Vagina (tissue), 2 donors: Measurements from ENCODE around the gene AGPAT4. TPM values are rescaled to one million over a fixed set of nuclear protein-coding genes. Genes with fewer than 3 reads are reported as not detected.

ENCODE experiments used
- DNase-seq, 2 donors: peaks; one replicate each; pipeline ENCODE4 v3.0.0-alpha.2; 2017; ENCODE audit errors: extremely low spot score in 2 of 2
- H3K27ac ChIP-seq: fragments of 200-600 bp; sonication (generic); one replicate; pipeline ENCODE4 v1.5.1; 2019
- H3K27me3 ChIP-seq: fragments of 200-600 bp; sonication (generic); one replicate; pipeline ENCODE4 v1.5.1; 2019
- H3K36me3 ChIP-seq, 2 donors: fragments of 200-600 bp; sonication (generic); one replicate each; pipeline ENCODE4 v1.5.1; 2017 to 2019
- H3K4me1 ChIP-seq: fragments of 200-600 bp; sonication (generic); one replicate; pipeline ENCODE4 v1.5.1; 2019
- H3K4me3 ChIP-seq, 2 donors: fragments of 200-600 bp; sonication (generic); 1 replicate in 1 of 2; 2 replicates in 1 of 2; pipeline ENCODE4 v1.5.1; 2016 to 2019
- H3K9me3 ChIP-seq: fragments of 200-600 bp; sonication (generic); one replicate; pipeline ENCODE4 v1.5.1; 2019
- CTCF ChIP-seq, 3 experiments: fragments of 450-650 bp in 2 of 3; fragments of 200-600 bp in 1 of 3; sonication (generic) in 1 of 3; IDR thresholded peaks; one replicate each; pipeline ENCODE4 v1.5.1; 2017 to 2019; ENCODE audit warnings: antibody characterized with exemption in 3 of 3, mild to moderate bottlenecking in 2 of 3, moderate library complexity in 2 of 3
- POLR2A ChIP-seq, 2 donors: fragments of 450-650 bp; IDR thresholded peaks; one replicate each; pipeline ENCODE4 v1.6.1; 2017; ENCODE audit warnings: antibody characterized with exemption in 2 of 2, mild to moderate bottlenecking in 2 of 2, moderate library complexity in 2 of 2
- POLR2AphosphoS5 ChIP-seq, 2 donors: sonication (generic); formaldehyde crosslinking; IDR thresholded peaks; one replicate each; pipeline ENCODE4 v1.9.0; 2017; ENCODE audit warnings: antibody characterized with exemption in 2 of 2, mild to moderate bottlenecking in 2 of 2, low read depth in 1 of 2; ENCODE audit not compliant: insufficient read depth in 1 of 2
- intact Hi-C: fragments of 100-400 bp; cut with DNase I; formaldehyde crosslinking; loops from one replicate; pipeline ENCODE4 v1.15.1; 2023
- total RNA-seq: library from RNA; depleted of rRNA; stranded (reverse); fragments of >200 nt; gene quantifications from one replicate; pipeline ENCODE4 v1.2.3, GENCODE V29; 2016

The AGPAT4 gene
- total RNA-seq, 1 donor from 2014 or later = 6.9 TPM

- intact Hi-C loops = no loop called here
- DNase-seq = no peak
- no peaks in the 10 kb centered on the region for H3K9me3 ChIP-seq
- no peak overlapping the region for H3K27ac ChIP-seq
- TF ChIP-seq POLR2AphosphoS5 (IDR thresholded peaks at IDR 0.05; ENCODE audit: insufficient read depth in 1 of 2, low read depth in 1 of 2) = no peak
- H3K4me1 ChIP-seq = peaks cover 4% of the 10 kb centered on the region
- no peaks in the 10 kb centered on the region for H3K36me3 ChIP-seq
- H3K27me3 ChIP-seq = no peaks in the 10 kb centered on the region
- no peak overlapping the region for H3K4me3 ChIP-seq
Measured at GRCh38 chr6:161194374-161194773, 79.5 kb downstream of the AGPAT4 start.

GRCh38 chr6:161192636-161193411, 81.0 kb downstream of the AGPAT4 start:
- intact Hi-C loops = no loop called here
- H3K4me1 ChIP-seq = peaks cover 6% of the 10 kb centered on the region
- TF ChIP-seq POLR2AphosphoS5 (IDR thresholded peaks at IDR 0.05; ENCODE audit: insufficient read depth in 1 of 2, low read depth in 1 of 2) (no peak), CTCF (IDR thresholded peaks at IDR 0.05) (no peak), POLR2A (IDR thresholded peaks at IDR 0.05) (no peak)
- H3K9me3 ChIP-seq = no peaks in the 10 kb centered on the region
- H3K27ac ChIP-seq = no peak overlapping the region
- H3K27me3 ChIP-seq = no peaks in the 10 kb centered on the region
- H3K4me3 ChIP-seq = no peak overlapping the region
- H3K36me3 ChIP-seq = no peaks in the 10 kb centered on the region
- no peak for DNase-seq

GRCh38 chr6:161191671-161192070, 82.2 kb downstream of the AGPAT4 start:
- TF ChIP-seq POLR2AphosphoS5 (IDR thresholded peaks at IDR 0.05; ENCODE audit: insufficient read depth in 1 of 2, low read depth in 1 of 2) = no peak
- no peak for TF ChIP-seq CTCF (IDR thresholded peaks at IDR 0.05)
- TF ChIP-seq POLR2A (IDR thresholded peaks at IDR 0.05) = no peak
- no peaks in the 10 kb centered on the region for H3K27me3 ChIP-seq
- no peak overlapping the region for H3K4me3 ChIP-seq
- H3K4me1 ChIP-seq = peaks cover 6% of the 10 kb centered on the region
- no peaks in the 10 kb centered on the region for H3K9me3 ChIP-seq
- DNase-seq = no peak
- H3K27ac ChIP-seq = no peak overlapping the region
- intact Hi-C loops = no loop called here
- H3K36me3 ChIP-seq = no peaks in the 10 kb centered on the region

- no peaks in the 10 kb centered on the region for H3K9me3 ChIP-seq
- intact Hi-C loops = no loop called here
- no peak overlapping the region for H3K27ac ChIP-seq
- TF ChIP-seq CTCF (IDR thresholded peaks at IDR 0.05) (no peak), POLR2A (IDR thresholded peaks at IDR 0.05) (no peak), POLR2AphosphoS5 (IDR thresholded peaks at IDR 0.05; ENCODE audit: insufficient read depth in 1 of 2, low read depth in 1 of 2) (no peak)
- no peaks in the 10 kb centered on the region for H3K27me3 ChIP-seq
- no peaks in the 10 kb centered on the region for H3K36me3 ChIP-seq
- no peak overlapping the region for H3K4me3 ChIP-seq
- DNase-seq = no peak
- H3K4me1 ChIP-seq = peaks cover 6% of the 10 kb centered on the region
Measured at GRCh38 chr6:161191007-161191406, 82.9 kb downstream of the AGPAT4 start.

- TF ChIP-seq POLR2AphosphoS5 (IDR thresholded peaks at IDR 0.05; ENCODE audit: insufficient read depth in 1 of 2, low read depth in 1 of 2) (no peak), POLR2A (IDR thresholded peaks at IDR 0.05) (no peak), CTCF (IDR thresholded peaks at IDR 0.05) (no peak)
- Histone ChIP-seq H3K4me1 (peaks cover 6% of the 10 kb centered on the region), H3K9me3 (no peaks in the 10 kb centered on the region), H3K27ac (no peak overlapping the region), H3K36me3 (no peaks in the 10 kb centered on the region), H3K27me3 (no peaks in the 10 kb centered on the region), H3K4me3 (no peak overlapping the region)
- intact Hi-C loops = no loop called here
- DNase-seq = no peak
Measured at GRCh38 chr6:161189891-161190290, 84.0 kb downstream of the AGPAT4 start.
